Stimulated activated naive CD8-positive, alpha-beta T cell treated with anti-CD3 and anti-CD28 coated beads, Interleukin-15, amount 100 ng/mL, for 72 hours (primary cell): Measurements from ENCODE around the gene RIF1.

Experiments
- ATAC-seq: fragments of 150-1000 bp; cut with Tn5 transposase; 2 replicates; pipeline ENCODE4 v1.10.0; 2021; ENCODE audit warnings: mild to moderate bottlenecking, moderate library complexity
- DNase-seq, 2 donors: peaks; one replicate each; pipeline ENCODE4 v3.0.0; 2021 to 2022
- H3K27ac Mint-ChIP-seq, 2 donors: one replicate each; pipeline ENCODE4 v1.8.0; 2022; ENCODE audit warnings: mild to moderate bottlenecking in 2 of 2, mixed read lengths in 2 of 2, moderate library complexity in 2 of 2
- H3K27me3 Mint-ChIP-seq: one replicate; pipeline ENCODE4 v1.8.0; 2022; ENCODE audit warnings: mixed read lengths
- H3K4me1 Mint-ChIP-seq: one replicate; pipeline ENCODE4 v1.8.0; 2022; ENCODE audit warnings: mild to moderate bottlenecking, mixed read lengths
- H3K4me3 Mint-ChIP-seq, 2 donors: one replicate each; pipeline ENCODE4 v1.8.0; 2022; ENCODE audit warnings: mild to moderate bottlenecking in 2 of 2, mixed read lengths in 2 of 2, moderate library complexity in 1 of 2
- H3K9me3 Mint-ChIP-seq, 2 donors: one replicate each; pipeline ENCODE4 v1.8.0; 2022; ENCODE audit warnings: mixed read lengths in 2 of 2

Gene RIF1, protein sequence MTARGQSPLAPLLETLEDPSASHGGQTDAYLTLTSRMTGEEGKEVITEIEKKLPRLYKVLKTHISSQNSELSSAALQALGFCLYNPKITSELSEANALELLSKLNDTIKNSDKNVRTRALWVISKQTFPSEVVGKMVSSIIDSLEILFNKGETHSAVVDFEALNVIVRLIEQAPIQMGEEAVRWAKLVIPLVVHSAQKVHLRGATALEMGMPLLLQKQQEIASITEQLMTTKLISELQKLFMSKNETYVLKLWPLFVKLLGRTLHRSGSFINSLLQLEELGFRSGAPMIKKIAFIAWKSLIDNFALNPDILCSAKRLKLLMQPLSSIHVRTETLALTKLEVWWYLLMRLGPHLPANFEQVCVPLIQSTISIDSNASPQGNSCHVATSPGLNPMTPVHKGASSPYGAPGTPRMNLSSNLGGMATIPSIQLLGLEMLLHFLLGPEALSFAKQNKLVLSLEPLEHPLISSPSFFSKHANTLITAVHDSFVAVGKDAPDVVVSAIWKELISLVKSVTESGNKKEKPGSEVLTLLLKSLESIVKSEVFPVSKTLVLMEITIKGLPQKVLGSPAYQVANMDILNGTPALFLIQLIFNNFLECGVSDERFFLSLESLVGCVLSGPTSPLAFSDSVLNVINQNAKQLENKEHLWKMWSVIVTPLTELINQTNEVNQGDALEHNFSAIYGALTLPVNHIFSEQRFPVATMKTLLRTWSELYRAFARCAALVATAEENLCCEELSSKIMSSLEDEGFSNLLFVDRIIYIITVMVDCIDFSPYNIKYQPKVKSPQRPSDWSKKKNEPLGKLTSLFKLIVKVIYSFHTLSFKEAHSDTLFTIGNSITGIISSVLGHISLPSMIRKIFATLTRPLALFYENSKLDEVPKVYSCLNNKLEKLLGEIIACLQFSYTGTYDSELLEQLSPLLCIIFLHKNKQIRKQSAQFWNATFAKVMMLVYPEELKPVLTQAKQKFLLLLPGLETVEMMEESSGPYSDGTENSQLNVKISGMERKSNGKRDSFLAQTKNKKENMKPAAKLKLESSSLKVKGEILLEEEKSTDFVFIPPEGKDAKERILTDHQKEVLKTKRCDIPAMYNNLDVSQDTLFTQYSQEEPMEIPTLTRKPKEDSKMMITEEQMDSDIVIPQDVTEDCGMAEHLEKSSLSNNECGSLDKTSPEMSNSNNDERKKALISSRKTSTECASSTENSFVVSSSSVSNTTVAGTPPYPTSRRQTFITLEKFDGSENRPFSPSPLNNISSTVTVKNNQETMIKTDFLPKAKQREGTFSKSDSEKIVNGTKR (N-terminal part only)

GRCh38 chr2:151409601-151410484, at the start of gene RIF1:
TSS of gene RIF1 (plus strand) at chr2:151409902. CDS start at chr2:151410424, 522 bp downstream.
- peak; percentile 96 for ATAC-seq
- no peaks in the 10 kb centered on the region for H3K9me3 Mint-ChIP-seq

DNA sequence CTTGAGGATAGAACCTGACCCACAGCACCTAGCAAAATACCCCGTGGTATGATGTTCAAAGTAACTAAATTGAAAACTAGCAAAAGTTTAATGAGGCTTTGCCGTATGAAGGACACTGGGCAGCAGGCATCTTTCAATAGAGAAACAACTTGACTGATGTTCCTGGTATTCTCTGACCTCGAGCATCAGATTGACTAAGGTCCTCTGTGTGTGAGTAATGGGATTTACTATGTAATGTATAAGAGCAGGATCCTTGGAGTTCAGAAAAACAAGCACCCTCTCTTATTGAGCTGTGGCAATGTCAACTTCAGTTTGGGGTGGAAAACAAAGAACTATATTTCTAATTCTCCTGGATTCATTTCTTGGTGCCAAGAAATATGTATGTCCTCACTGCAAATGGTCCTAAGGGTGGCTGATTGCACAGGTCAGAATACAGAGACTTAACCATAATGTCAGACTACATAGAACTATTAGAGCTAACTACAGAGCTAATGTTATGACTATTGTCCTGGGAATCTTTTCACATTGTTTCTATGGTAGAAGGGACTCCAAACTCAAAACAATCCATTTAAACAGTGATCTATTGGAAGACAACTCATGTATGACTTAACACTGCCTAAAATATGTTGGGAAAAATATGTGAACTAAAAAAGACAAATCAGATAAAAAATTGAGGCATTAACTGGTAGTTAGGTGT, 47.9 kb upstream of the RIF1 start:
- Mint-ChIP-seq H3K27me3 (no peaks in the 10 kb centered on the region), H3K4me3 (no peak overlapping the region), H3K4me1 (no peaks in the 10 kb centered on the region), H3K27ac (no peak overlapping the region), H3K9me3 (no peaks in the 10 kb centered on the region)
- no peak for DNase-seq
- ATAC-seq, result no peak

More at GRCh38 chr2:151409601-151410484, at the start of gene RIF1:
- H3K27ac Mint-ChIP-seq, result peak within 1 kb of the TSS; percentile 98 to 99
- peak within 1 kb of the TSS; percentile 92 to 96 for H3K4me3 Mint-ChIP-seq
- H3K4me1 Mint-ChIP-seq, result peaks cover 23% of the 10 kb centered on the region
- no peaks in the 10 kb centered on the region for H3K27me3 Mint-ChIP-seq
- peak; percentile 74 to 85 for DNase-seq

GRCh38 chr2:151363709-151364108, 46.0 kb upstream of the RIF1 start:
- Mint-ChIP-seq H3K27ac (no peak overlapping the region), H3K9me3 (no peaks in the 10 kb centered on the region)

DNA sequence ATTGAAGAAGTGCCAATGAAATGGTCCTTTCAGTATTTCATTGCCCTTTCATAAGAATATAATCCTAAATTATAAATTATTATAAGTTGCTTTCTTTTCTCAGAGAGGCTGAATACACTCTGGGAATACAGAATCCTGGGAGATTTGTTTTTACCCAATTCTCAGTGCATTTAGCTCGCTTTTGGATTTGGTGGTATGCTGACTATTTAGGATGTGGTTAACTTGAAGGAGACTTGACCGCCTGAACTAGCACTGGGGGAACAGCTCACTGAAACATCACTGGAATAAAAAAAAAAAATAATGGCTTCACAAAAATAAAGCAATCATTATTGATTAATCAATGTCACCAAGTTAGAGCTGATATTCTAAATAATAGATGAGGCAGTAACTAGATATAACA, 42.1 kb upstream of the RIF1 start:
- Mint-ChIP-seq H3K27me3 (no peaks in the 10 kb centered on the region), H3K4me1 (no peaks in the 10 kb centered on the region), H3K27ac (no peak overlapping the region), H3K4me3 (no peak overlapping the region), H3K9me3 (no peaks in the 10 kb centered on the region)
- DNase-seq (no peak), ATAC-seq (no peak)

More at GRCh38 chr2:151363709-151364108, 46.0 kb upstream of the RIF1 start:
- Mint-ChIP-seq H3K27me3 (no peaks in the 10 kb centered on the region), H3K4me1 (no peaks in the 10 kb centered on the region), H3K4me3 (no peak overlapping the region)
- ATAC-seq (no peak), DNase-seq (no peak)

DNA sequence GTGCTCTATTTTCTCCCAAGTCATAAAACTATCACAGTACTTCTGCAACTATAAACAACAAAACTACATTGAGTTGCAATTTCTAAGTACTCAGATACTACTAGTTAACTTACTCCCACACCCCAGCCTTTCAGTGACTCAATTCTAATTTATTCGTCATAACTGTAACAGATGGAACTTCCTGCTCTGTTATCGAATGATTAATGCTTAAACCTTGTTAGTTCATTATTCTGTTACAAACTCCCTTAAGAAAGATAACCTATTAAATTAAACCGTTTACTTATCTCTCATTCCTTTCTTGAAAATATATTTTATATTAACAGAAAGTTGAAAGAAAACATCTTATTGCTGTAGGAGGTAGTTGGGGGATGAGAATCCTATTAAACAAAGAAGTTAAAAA, 35.3 kb upstream of the RIF1 start:
- ATAC-seq (peak; percentile 46), DNase-seq (no peak)
- no peaks in the 10 kb centered on the region for H3K27me3 Mint-ChIP-seq
- H3K27ac Mint-ChIP-seq, result peak overlapping the region in 1 of 2 donors; percentile 30
- no peak overlapping the region for H3K4me3 Mint-ChIP-seq
- no peaks in the 10 kb centered on the region for H3K9me3 Mint-ChIP-seq
- H3K4me1 Mint-ChIP-seq, result peaks cover 6% of the 10 kb centered on the region

GRCh38 chr2:151379169-151379568, 30.5 kb upstream of the RIF1 start:
- Mint-ChIP-seq H3K4me3 (no peak overlapping the region), H3K27ac (no peak overlapping the region), H3K9me3 (no peaks in the 10 kb centered on the region), H3K4me1 (peaks cover 4% of the 10 kb centered on the region), H3K27me3 (no peaks in the 10 kb centered on the region)
- no peak for DNase-seq
- no peak for ATAC-seq

- DNase-seq (no peak), ATAC-seq (no peak)
- H3K9me3 Mint-ChIP-seq, result no peaks in the 10 kb centered on the region
- H3K27ac Mint-ChIP-seq, result no peak overlapping the region
- H3K4me1 Mint-ChIP-seq, result no peaks in the 10 kb centered on the region
- no peaks in the 10 kb centered on the region for H3K27me3 Mint-ChIP-seq
- no peak overlapping the region for H3K4me3 Mint-ChIP-seq
Observed at GRCh38 chr2:151380580-151381235, 29.0 kb upstream of the RIF1 start.

DNA sequence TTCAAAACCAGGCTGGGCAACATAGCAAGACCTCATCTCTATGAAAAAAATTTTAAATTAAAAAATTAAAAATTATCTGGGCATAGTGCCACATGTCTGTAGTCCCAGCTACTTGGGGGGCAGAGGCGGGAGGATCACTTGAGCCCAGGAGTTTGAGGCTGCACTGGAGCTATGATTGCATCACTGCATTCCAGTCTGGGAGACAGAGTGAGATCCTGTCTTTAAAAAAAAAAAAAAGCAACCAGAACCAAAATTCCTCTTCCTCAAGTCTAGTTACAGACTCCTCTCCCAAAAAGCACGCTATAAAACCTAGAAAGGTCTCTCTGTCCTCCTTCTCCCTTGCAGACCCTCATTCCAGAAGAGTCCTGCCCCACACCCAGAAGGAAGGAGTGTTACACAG, 28.4 kb upstream of the RIF1 start:
- Mint-ChIP-seq H3K27me3 (no peaks in the 10 kb centered on the region), H3K9me3 (no peaks in the 10 kb centered on the region), H3K4me3 (no peak overlapping the region), H3K4me1 (no peaks in the 10 kb centered on the region), H3K27ac (no peak overlapping the region)
- DNase-seq, result no peak
- ATAC-seq, result no peak

- Mint-ChIP-seq H3K27ac (no peak overlapping the region), H3K4me1 (no peaks in the 10 kb centered on the region), H3K4me3 (no peak overlapping the region), H3K9me3 (no peaks in the 10 kb centered on the region), H3K27me3 (no peaks in the 10 kb centered on the region)
- ATAC-seq (no peak), DNase-seq (no peak)
Observed at GRCh38 chr2:151388011-151388410, 21.7 kb upstream of the RIF1 start.

GRCh38 chr2:151391436-151391835, 18.3 kb upstream of the RIF1 start:
- ATAC-seq (no peak), DNase-seq (no peak)
- Mint-ChIP-seq H3K4me1 (no peaks in the 10 kb centered on the region), H3K4me3 (no peak overlapping the region), H3K27ac (no peak overlapping the region), H3K9me3 (peaks cover 5 to 6% of the 10 kb centered on the region in 2 donors), H3K27me3 (peaks cover 6% of the 10 kb centered on the region)

DNA sequence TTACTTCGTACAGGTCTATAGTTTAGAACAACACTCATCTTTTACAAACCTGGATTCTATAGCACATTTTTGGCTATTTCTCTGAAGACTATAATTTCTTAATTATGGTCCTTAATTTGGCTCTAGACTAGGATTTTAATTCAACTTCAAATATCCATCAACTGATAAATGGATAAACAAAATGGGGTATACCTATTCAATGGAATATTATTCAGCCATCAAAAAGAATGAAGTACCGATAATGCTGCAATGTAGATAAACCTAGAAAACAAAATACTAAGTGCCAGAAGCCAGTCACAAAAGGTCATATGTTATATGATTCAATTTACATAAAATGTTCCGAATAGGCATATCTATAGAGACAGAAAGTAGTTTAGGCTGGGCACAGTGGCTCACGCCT, 15.2 kb upstream of the RIF1 start:
- ATAC-seq, result no peak
- H3K4me3 Mint-ChIP-seq, result no peak overlapping the region
- H3K4me1 Mint-ChIP-seq, result no peaks in the 10 kb centered on the region
- H3K9me3 Mint-ChIP-seq, result peaks cover 5 to 6% of the 10 kb centered on the region in 2 donors
- no peak overlapping the region for H3K27ac Mint-ChIP-seq
- H3K27me3 Mint-ChIP-seq, result peaks cover 6% of the 10 kb centered on the region
- DNase-seq, result no peak

GRCh38 chr2:151395509-151396374, 14.0 kb upstream of the RIF1 start:
- ATAC-seq (no peak), DNase-seq (no peak)
- Mint-ChIP-seq H3K4me1 (no peaks in the 10 kb centered on the region), H3K9me3 (peaks cover 5 to 6% of the 10 kb centered on the region in 2 donors), H3K27me3 (peaks cover 6% of the 10 kb centered on the region), H3K27ac (no peak overlapping the region), H3K4me3 (no peak overlapping the region)

GRCh38 chr2:151399981-151400380, 9.7 kb upstream of the RIF1 start:
- DNase-seq (no peak), ATAC-seq (no peak)
- H3K27me3 Mint-ChIP-seq, result peaks cover 6% of the 10 kb centered on the region
- H3K27ac Mint-ChIP-seq, result no peak overlapping the region
- H3K4me3 Mint-ChIP-seq, result no peak overlapping the region
- H3K4me1 Mint-ChIP-seq, result no peaks in the 10 kb centered on the region
- H3K9me3 Mint-ChIP-seq, result peaks cover 5 to 6% of the 10 kb centered on the region in 2 donors
